Parathyroid adenoma (tissue), 2 donors: ENCODE results near the gene GRIK2.
"Not testable (repeated sequence)": the region's sequence is repeated elsewhere in the genome, so short reads cannot be mapped to it uniquely, and the experiment has no call there.

Source experiments
- H2AFZ ChIP-seq: fragments of 300-600 bp; sonication (generic); one replicate; pipeline ENCODE4 v1.7.0; 2017; ENCODE audit warnings: antibody characterized with exemption, mild to moderate bottlenecking
- H3K27ac ChIP-seq: fragments of 300-600 bp; sonication (generic); one replicate; pipeline ENCODE4 v1.7.0; 2017
- H3K27me3 ChIP-seq: fragments of 300-600 bp; sonication (generic); one replicate; pipeline ENCODE4 v1.7.0; 2017; ENCODE audit warnings: low read length; ENCODE audit not compliant: control insufficient read depth, insufficient read depth
- H3K36me3 ChIP-seq: fragments of 300-600 bp; sonication (generic); one replicate; pipeline ENCODE4 v1.7.0; 2017; ENCODE audit warnings: low read length; ENCODE audit not compliant: control insufficient read depth, insufficient read depth
- H3K4me1 ChIP-seq: fragments of 300-600 bp; sonication (generic); one replicate; pipeline ENCODE4 v1.7.0; 2017; ENCODE audit warnings: control low read depth
- H3K4me2 ChIP-seq: fragments of 300-600 bp; sonication (generic); one replicate; pipeline ENCODE4 v1.7.0; 2017; ENCODE audit warnings: low read length
- H3K4me3 ChIP-seq: fragments of 300-600 bp; sonication (generic); one replicate; pipeline ENCODE4 v1.7.0; 2017; ENCODE audit warnings: low read depth, low read length
- H3K79me2 ChIP-seq: fragments of 300-600 bp; sonication (generic); one replicate; pipeline ENCODE4 v1.7.0; 2017; ENCODE audit warnings: control low read depth
- H3K9ac ChIP-seq: fragments of 300-600 bp; sonication (generic); one replicate; pipeline ENCODE4 v1.7.0; 2017; ENCODE audit warnings: mild to moderate bottlenecking
- H3K9me3 ChIP-seq: fragments of 300-600 bp; sonication (generic); one replicate; pipeline ENCODE4 v1.7.0; 2017; ENCODE audit warnings: low read length; ENCODE audit not compliant: control insufficient read depth
- CTCF ChIP-seq: fragments of 300-600 bp; sonication (generic); IDR thresholded peaks from one replicate; pipeline ENCODE4 v1.7.0; 2017; ENCODE audit warnings: antibody characterized with exemption, mild to moderate bottlenecking
- donor health status: primary hyperparathyroidism.

The GRIK2 gene

GRCh38 chr6:101630941-101631340 is 237.4 kb downstream of the GRIK2 start:
- no peak overlapping the region for H3K4me2 ChIP-seq
- no peak for TF ChIP-seq CTCF
- H3K27ac ChIP-seq: no peak overlapping the region
- H2AFZ ChIP-seq: no peak overlapping the region
- H3K36me3 ChIP-seq: no peaks in the 10 kb centered on the region
- no peaks in the 10 kb centered on the region for H3K9me3 ChIP-seq
- H3K4me3 ChIP-seq: no peak overlapping the region
- H3K4me1 ChIP-seq: no peaks in the 10 kb centered on the region
- no peak overlapping the region for H3K9ac ChIP-seq
- no peaks in the 10 kb centered on the region for H3K27me3 ChIP-seq
- H3K79me2 ChIP-seq: no peaks in the 10 kb centered on the region

- Histone ChIP-seq H3K4me3 (no peak overlapping the region), H3K79me2 (no peaks in the 10 kb centered on the region), H3K9me3 (no peaks in the 10 kb centered on the region), H3K27ac (no peak overlapping the region), H3K9ac (no peak overlapping the region), H2AFZ (no peak overlapping the region), H3K36me3 (no peaks in the 10 kb centered on the region), H3K27me3 (no peaks in the 10 kb centered on the region), H3K4me1 (no peaks in the 10 kb centered on the region), H3K4me2 (no peak overlapping the region)
- TF ChIP-seq CTCF: no peak
Observed at GRCh38 chr6:101633081-101633480, 239.6 kb downstream of the GRIK2 start.

- not testable (repeated sequence) for H3K9ac ChIP-seq, H3K36me3 ChIP-seq, H3K79me2 ChIP-seq, H3K9me3 ChIP-seq, H3K27me3 ChIP-seq, H3K4me3 ChIP-seq, H3K27ac ChIP-seq, H3K4me1 ChIP-seq, H2AFZ ChIP-seq, H3K4me2 ChIP-seq
Observed at GRCh38 chr6:101638865-101639264, 245.4 kb downstream of the GRIK2 start.

- no peaks in the 10 kb centered on the region for H3K4me1 ChIP-seq
- no peaks in the 10 kb centered on the region for H3K79me2 ChIP-seq
- TF ChIP-seq CTCF: no peak
- no peak overlapping the region for H3K4me2 ChIP-seq
- no peaks in the 10 kb centered on the region for H3K9me3 ChIP-seq
- no peak overlapping the region for H3K9ac ChIP-seq
- no peaks in the 10 kb centered on the region for H3K27me3 ChIP-seq
- no peak overlapping the region for H3K4me3 ChIP-seq
- H3K27ac ChIP-seq: no peak overlapping the region
- no peak overlapping the region for H2AFZ ChIP-seq
- no peaks in the 10 kb centered on the region for H3K36me3 ChIP-seq
Observed at GRCh38 chr6:101640131-101640530, 246.6 kb downstream of the GRIK2 start.

GRCh38 chr6:101645770-101646169 is 252.3 kb downstream of the GRIK2 start:
- Histone ChIP-seq H3K4me2 (no peak overlapping the region), H3K79me2 (no peaks in the 10 kb centered on the region), H3K9me3 (no peaks in the 10 kb centered on the region), H3K9ac (no peak overlapping the region), H3K27me3 (no peaks in the 10 kb centered on the region), H3K27ac (no peak overlapping the region), H3K4me1 (no peaks in the 10 kb centered on the region), H3K4me3 (no peak overlapping the region), H2AFZ (no peak overlapping the region), H3K36me3 (no peaks in the 10 kb centered on the region)
- no peak for TF ChIP-seq CTCF
